ENCODE measurements around the gene MEGF6. TPM values are rescaled to one million over a fixed set of nuclear protein-coding genes. Genes with fewer than 3 reads are reported as not detected.

The MEGF6 gene
- total RNA-seq, 2 donors from 2014 or later: 273 to 304 TPM

- H3K9me3 ChIP-seq: no peaks in the 10 kb centered on the region
- H3K27ac ChIP-seq: no peak overlapping the region
- DNase-seq (ENCODE audit: low spot score): no peak
- no peak for ATAC-seq (ENCODE audit: insufficient number of reproducible peaks, low FRiP score, low read depth)
- H3K4me3 ChIP-seq: peak overlapping the region; percentile 70
- peaks cover 5 to 14% of the 10 kb centered on the region in 2 donors for H3K4me1 ChIP-seq (ENCODE audit: control insufficient read depth in 1 of 2, low read depth in 2 of 2)
- peaks cover 4% of the 10 kb centered on the region for H3K27me3 ChIP-seq (replicated peaks; ENCODE audit: insufficient read depth)
- TF ChIP-seq, protein P1, sequence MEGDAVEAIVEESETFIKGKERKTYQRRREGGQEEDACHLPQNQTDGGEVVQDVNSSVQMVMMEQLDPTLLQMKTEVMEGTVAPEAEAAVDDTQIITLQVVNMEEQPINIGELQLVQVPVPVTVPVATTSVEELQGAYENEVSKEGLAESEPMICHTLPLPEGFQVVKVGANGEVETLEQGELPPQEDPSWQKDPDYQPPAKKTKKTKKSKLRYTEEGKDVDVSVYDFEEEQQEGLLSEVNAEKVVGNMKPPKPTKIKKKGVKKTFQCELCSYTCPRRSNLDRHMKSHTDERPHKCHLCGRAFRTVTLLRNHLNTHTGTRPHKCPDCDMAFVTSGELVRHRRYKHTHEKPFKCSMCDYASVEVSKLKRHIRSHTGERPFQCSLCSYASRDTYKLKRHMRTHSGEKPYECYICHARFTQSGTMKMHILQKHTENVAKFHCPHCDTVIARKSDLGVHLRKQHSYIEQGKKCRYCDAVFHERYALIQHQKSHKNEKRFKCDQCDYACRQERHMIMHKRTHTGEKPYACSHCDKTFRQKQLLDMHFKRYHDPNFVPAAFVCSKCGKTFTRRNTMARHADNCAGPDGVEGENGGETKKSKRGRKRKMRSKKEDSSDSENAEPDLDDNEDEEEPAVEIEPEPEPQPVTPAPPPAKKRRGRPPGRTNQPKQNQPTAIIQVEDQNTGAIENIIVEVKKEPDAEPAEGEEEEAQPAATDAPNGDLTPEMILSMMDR (IDR thresholded peaks at IDR 0.05): no peak
- H3K36me3 ChIP-seq: no peaks in the 10 kb centered on the region
These were observed 156.3 kb downstream of the MEGF6 start for GRCh38 chr1:3454811-3455618.

DNA sequence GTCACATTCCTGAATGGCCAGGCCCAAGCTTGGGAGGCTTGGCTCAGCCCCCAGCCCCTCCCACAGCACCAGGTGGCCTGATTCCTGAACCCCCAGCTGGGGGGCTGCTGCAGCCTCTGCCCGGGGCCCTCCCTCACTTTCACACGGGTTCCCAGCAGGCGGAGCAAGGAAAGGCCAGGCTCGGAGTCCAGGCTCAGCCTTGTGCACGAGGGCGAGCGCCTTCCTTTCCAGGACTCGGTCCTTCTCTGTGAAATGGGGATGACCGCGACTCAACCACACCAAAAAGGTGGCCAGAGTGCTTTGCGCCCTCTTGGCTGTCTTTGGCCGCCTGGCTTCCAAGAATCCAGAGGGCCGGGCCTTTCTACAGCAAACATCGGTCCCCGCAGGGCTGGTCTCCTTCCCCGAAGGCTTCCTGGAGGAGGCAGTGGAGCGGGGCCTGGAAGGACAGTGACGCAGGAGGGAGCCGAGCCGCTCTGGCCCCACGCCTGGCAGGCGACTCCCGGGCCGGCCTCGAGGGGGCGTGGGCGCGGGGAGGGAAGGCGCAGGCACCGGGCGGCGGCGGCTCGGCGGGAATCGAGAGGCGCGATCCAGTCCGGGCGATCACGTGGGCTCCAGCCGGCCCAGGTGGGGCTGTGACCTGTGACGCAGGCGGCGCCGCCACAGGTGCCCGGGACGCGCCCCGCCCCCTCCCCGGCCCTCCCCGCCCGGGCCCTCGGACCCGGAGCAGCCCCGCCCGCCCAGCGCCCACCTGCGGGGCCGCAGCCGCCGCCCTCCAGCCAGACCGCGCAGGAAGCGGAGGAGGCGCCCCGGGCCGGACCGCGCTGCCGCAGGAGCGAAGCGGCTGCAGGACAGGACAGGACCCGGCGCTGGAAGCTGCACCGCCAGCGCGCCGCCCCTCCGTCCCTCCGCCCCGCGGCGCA is 157.2 kb downstream of the MEGF6 start, which contains the start of gene ARHGEF16:
ARHGEF16 (plus strand) TSS at position 775 of the 920 bp plus-strand sequence. CDS start 8,420 bp downstream, outside the sequence.
- peaks cover 4% of the 10 kb centered on the region for H3K27me3 ChIP-seq (replicated peaks; ENCODE audit: insufficient read depth)
- TF ChIP-seq, protein P1 (IDR thresholded peaks at IDR 0.05): no peak
- no peak within 1 kb of the TSS for H3K27ac ChIP-seq
- ATAC-seq (ENCODE audit: insufficient number of reproducible peaks, low FRiP score, low read depth) (no peak), DNase-seq (ENCODE audit: low spot score) (no peak)
- H3K4me3 ChIP-seq: peak within 1 kb of the TSS; percentile 70
- H3K4me1 ChIP-seq (ENCODE audit: control insufficient read depth in 1 of 2, low read depth in 2 of 2): peaks cover 5 to 14% of the 10 kb centered on the region in 2 donors
- H3K9me3 ChIP-seq: no peaks in the 10 kb centered on the region
- H3K36me3 ChIP-seq: no peaks in the 10 kb centered on the region

- no peak overlapping the region for H3K4me3 ChIP-seq
- TF ChIP-seq, protein P1 (IDR thresholded peaks at IDR 0.05): peak; percentile 95
- no peak overlapping the region for H3K27ac ChIP-seq
- ATAC-seq (ENCODE audit: insufficient number of reproducible peaks, low FRiP score, low read depth) (no peak), DNase-seq (ENCODE audit: low spot score) (no peak)
- no peaks in the 10 kb centered on the region for H3K9me3 ChIP-seq
- H3K4me1 ChIP-seq (ENCODE audit: control insufficient read depth in 1 of 2, low read depth in 2 of 2): peaks cover 5 to 14% of the 10 kb centered on the region in 2 donors
- peaks cover 4% of the 10 kb centered on the region for H3K27me3 ChIP-seq (replicated peaks; ENCODE audit: insufficient read depth)
- H3K36me3 ChIP-seq: no peaks in the 10 kb centered on the region
These were observed 158.0 kb downstream of the MEGF6 start for GRCh38 chr1:3453203-3453761.

DNA sequence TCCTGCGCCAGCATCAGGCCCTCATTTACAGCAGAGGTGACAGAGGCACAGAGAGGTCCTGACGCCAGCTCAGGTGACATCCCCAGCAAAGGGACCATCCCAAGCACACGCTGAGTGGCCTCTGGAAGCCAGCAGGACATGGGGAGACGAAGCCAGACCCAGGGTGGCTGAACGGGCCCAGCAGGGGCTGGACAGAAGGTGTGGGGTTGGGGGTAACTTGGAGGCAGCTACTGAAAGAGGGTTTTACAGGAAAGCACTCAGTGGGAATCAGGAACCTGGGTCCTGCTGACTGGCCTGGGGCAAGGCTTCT is 158.5 kb downstream of the MEGF6 start:
- TF ChIP-seq, protein P1 (IDR thresholded peaks at IDR 0.05): no peak
- no peak for ATAC-seq (ENCODE audit: insufficient number of reproducible peaks, low FRiP score, low read depth)
- peaks cover 4% of the 10 kb centered on the region for H3K27me3 ChIP-seq (replicated peaks; ENCODE audit: insufficient read depth)
- H3K4me1 ChIP-seq (ENCODE audit: control insufficient read depth in 1 of 2, low read depth in 2 of 2): peaks cover 5 to 14% of the 10 kb centered on the region in 2 donors
- no peaks in the 10 kb centered on the region for H3K36me3 ChIP-seq
- no peak overlapping the region for H3K27ac ChIP-seq
- no peak for DNase-seq (ENCODE audit: low spot score)
- no peak overlapping the region for H3K4me3 ChIP-seq
- H3K9me3 ChIP-seq: no peaks in the 10 kb centered on the region

All from thoracic aorta (tissue), 2 donors.